Globus pallidus (tissue), 1 donor: ENCODE data around the gene DARS1.
"Not testable (repeated sequence)": the region's sequence is repeated elsewhere in the genome, so short reads cannot be mapped to it uniquely, and the experiment has no call there.

ENCODE experiments used
- DNase-seq: peaks from one replicate; pipeline ENCODE4 v3.0.0-alpha.2; 2015; ENCODE audit warnings: low spot score

DARS1 gene

GRCh38 chr2:135945526-135945925 is 39.9 kb downstream of the DARS1 start:
- DNase-seq, result no peak

- no peak for DNase-seq
These were observed 40.8 kb downstream of the DARS1 start for GRCh38 chr2:135944625-135945024.

- no peak for DNase-seq
These were observed 42.3 kb downstream of the DARS1 start for GRCh38 chr2:135942936-135943688.

GRCh38 chr2:135936524-135936923 is 48.9 kb downstream of the DARS1 start:
- DNase-seq, result no peak

GRCh38 chr2:135935914-135936313 is 49.5 kb downstream of the DARS1 start:
- no peak for DNase-seq

GRCh38 chr2:135931776-135932443 is 53.5 kb downstream of the DARS1 start:
- DNase-seq, result no peak

- DNase-seq, result no peak
These were observed 58.8 kb downstream of the DARS1 start for GRCh38 chr2:135926605-135927004.

- DNase-seq, result no peak
These were observed 59.9 kb downstream of the DARS1 start for GRCh38 chr2:135925571-135925970.

GRCh38 chr2:135916207-135916606 is 69.2 kb downstream of the DARS1 start:
- peak; percentile 63 for DNase-seq

- DNase-seq, result no peak
These were observed 70.9 kb downstream of the DARS1 start for GRCh38 chr2:135914485-135914884.

GRCh38 chr2:135913727-135914365 is 71.6 kb downstream of the DARS1 start:
- peak; percentile 19 for DNase-seq

GRCh38 chr2:135909976-135910375 is 75.5 kb downstream of the DARS1 start:
- DNase-seq, result no peak

- no peak for DNase-seq
These were observed 79.7 kb downstream of the DARS1 start for GRCh38 chr2:135905679-135906078.

GRCh38 chr2:135904341-135904989 is 81.0 kb downstream of the DARS1 start:
- no peak for DNase-seq

- no peak for DNase-seq
These were observed 81.8 kb downstream of the DARS1 start for GRCh38 chr2:135903650-135904049.

GRCh38 chr2:135899567-135899966 is 85.9 kb downstream of the DARS1 start:
- no peak for DNase-seq

- DNase-seq, result no peak
These were observed 87.1 kb downstream of the DARS1 start for GRCh38 chr2:135898234-135898786.

- no peak for DNase-seq
These were observed 90.5 kb downstream of the DARS1 start for GRCh38 chr2:135894930-135895329.

GRCh38 chr2:135893374-135893794 is 92.0 kb downstream of the DARS1 start:
- DNase-seq, result no peak

GRCh38 chr2:135890835-135891234 is 94.6 kb downstream of the DARS1 start:
- DNase-seq, result peak; percentile 13

GRCh38 chr2:135890149-135890548 is 95.3 kb downstream of the DARS1 start:
- no peak for DNase-seq

- DNase-seq, result not testable (repeated sequence)
These were observed 96.8 kb downstream of the DARS1 start for GRCh38 chr2:135888587-135888986.
